BJ (cell line): ENCODE measurements around the gene DNM1L. TPM values are rescaled to one million over a fixed set of nuclear protein-coding genes. Genes with fewer than 3 reads are reported as not detected.

Source experiments
- CTCF ChIA-PET: fragments of 350-600 bp; formaldehyde crosslinking; extraction: SDS; loops from one replicate; lab custom pipeline; 2021; ENCODE audit warnings: antibody characterized with exemption, inconsistent platforms; lab: Yijun Ruan, JAX
- POLR2A ChIA-PET: fragments of 300-600 bp; sonication (Branson Sonifier 250); formaldehyde crosslinking; extraction: SDS; loops from one replicate; lab custom pipeline; 2021; ENCODE audit warnings: antibody characterized with exemption; lab: Charles Lee
- DNase-seq: peaks from one replicate; pipeline ENCODE4 v3.0.0-alpha.2; 2011; ENCODE audit warnings: low read depth
- H3K27me3 ChIP-seq: 2 replicates; pipeline ENCODE4 v1.6.0; 2011; ENCODE audit warnings: low read length; ENCODE audit not compliant: control insufficient read depth, insufficient read depth
- H3K36me3 ChIP-seq: 2 replicates; pipeline ENCODE4 v1.5.1; 2011; ENCODE audit warnings: low read length; ENCODE audit not compliant: control insufficient read depth, insufficient read depth
- H3K4me3 ChIP-seq: 2 replicates; pipeline ENCODE4 v1.5.1; 2011; ENCODE audit warnings: low read depth, mild to moderate bottlenecking, control low read depth, low read length
- CTCF ChIP-seq: IDR thresholded peaks from 2 replicates; pipeline ENCODE4 v1.5.1; 2011; ENCODE audit warnings: low read depth, mild to moderate bottlenecking, control low read depth, inconsistent platforms, low read length, moderate library complexity; ENCODE audit not compliant: insufficient read depth
- polyA plus RNA-seq: library from polyadenylated mRNA; depleted of rRNA; stranded (reverse); fragments of >200 nt; gene quantifications from 2 replicates; pipeline ENCODE4 v1.2.3, GENCODE V29; 2011

DNM1L gene
- polyA plus RNA-seq, 1 experiment: 27.4 TPM

- Histone ChIP-seq H3K27me3 (no peaks in the 10 kb centered on the region), H3K36me3 (no peaks in the 10 kb centered on the region), H3K4me3 (no peak overlapping the region)
- CTCF ChIA-PET: interaction anchor here (0.6 kb wide), 1 partner anchor 238 kb away, joined by 4 read pairs; no protein-coding TSS in a partner anchor
- no peak for DNase-seq
- POLR2A ChIA-PET: no interaction called here
- no peak for TF ChIP-seq CTCF
Observed at GRCh38 chr12:32666018-32666417, 13.1 kb upstream of the DNM1L start.

GRCh38 chr12:32669584-32669983 is 9.5 kb upstream of the DNM1L start:
- TF ChIP-seq CTCF: no peak
- DNase-seq: no peak
- H3K36me3 ChIP-seq: no peaks in the 10 kb centered on the region
- ChIA-PET POLR2A (no interaction called here), CTCF (interaction anchor here (1.0 to 5.0 kb wide), 3 partner anchors 213 to 304 kb away, joined by 3 to 42 read pairs (median 33); no protein-coding TSS in a partner anchor)
- H3K27me3 ChIP-seq: no peaks in the 10 kb centered on the region
- H3K4me3 ChIP-seq: no peak overlapping the region

- peak; percentile 59 for TF ChIP-seq CTCF
- CTCF ChIA-PET: interaction anchor here (0.6 to 5.0 kb wide), 24 partner anchors 9 to 713 kb away, joined by 3 to 42 read pairs (median 4); partner anchors contain the start of genes RESF1 and YARS2
- DNase-seq: peak; percentile 74
- Histone ChIP-seq H3K4me3 (no peak overlapping the region), H3K27me3 (no peaks in the 10 kb centered on the region), H3K36me3 (no peaks in the 10 kb centered on the region)
- POLR2A ChIA-PET: no interaction called here
Observed at GRCh38 chr12:32671930-32672780, 6.9 kb upstream of the DNM1L start.

GRCh38 chr12:32679920-32680237 is 778 bp downstream of the DNM1L start:
- POLR2A ChIA-PET: interaction anchor here (0.6 kb wide), 1 partner anchor 26 kb away, joined by 4 read pairs; no protein-coding TSS in a partner anchor
- CTCF ChIA-PET: no interaction called here

More at GRCh38 chr12:32679920-32680237, 778 bp downstream of the DNM1L start:
- H3K27me3 ChIP-seq: no peaks in the 10 kb centered on the region
- DNase-seq: no peak
- peak overlapping the region; percentile 98 for H3K4me3 ChIP-seq
- no peak for TF ChIP-seq CTCF
- no peaks in the 10 kb centered on the region for H3K36me3 ChIP-seq
